B cell (primary cell): ENCODE results near the gene RGS9BP. TPM values are rescaled to one million over a fixed set of nuclear protein-coding genes. Genes with fewer than 3 reads are reported as not detected.

Experiments used
- ATAC-seq: fragments of 200-7000 bp; cut with Tn5 transposase; one replicate; pipeline ENCODE4 v1.10.0; 2021; ENCODE audit warnings: low read depth, mild to moderate bottlenecking, moderate number of reproducible peaks, moderate library complexity
- CTCF ChIA-PET: fragments of 350-600 bp; sonication (Branson Sonifier 250); formaldehyde crosslinking; loops from one replicate; lab custom pipeline; 2021; ENCODE audit warnings: antibody characterized with exemption, inconsistent platforms; lab: Charles Lee
- POLR2A ChIA-PET: fragments of 350-600 bp; sonication (Branson Sonifier 250); formaldehyde crosslinking; loops from one replicate; lab custom pipeline; 2021; ENCODE audit warnings: antibody characterized with exemption; lab: Charles Lee
- DNase-seq: peaks from one replicate; pipeline ENCODE4 v3.0.0; 2013
- H2AFZ ChIP-seq: 2 replicates; pipeline ENCODE4 v1.6.1; 2012; ENCODE audit warnings: mild to moderate bottlenecking, low read depth, low read length; ENCODE audit not compliant: insufficient read depth, poor library complexity, severe bottlenecking
- H3K27ac ChIP-seq, 2 donors: 1 replicate in 1 of 2; 2 replicates in 1 of 2; pipeline ENCODE4 v1.5.1; 2012 to 2013; ENCODE audit warnings: low read length in 2 of 2, mild to moderate bottlenecking in 2 of 2, moderate library complexity in 1 of 2
- H3K27me3 ChIP-seq, 4 experiments: fragments of 200-600 bp in 1 of 4; sonication (generic) in 1 of 4; replicated peaks in 1 of 4; 1 replicate in 2 of 4; 2 replicates in 2 of 4; pipeline versions ENCODE4 v1.6.1 to v1.7.0; 2013 to 2016; ENCODE audit warnings: low read length in 3 of 4, mild to moderate bottlenecking in 2 of 4, mixed read lengths in 1 of 4, moderate library complexity in 1 of 4; ENCODE audit not compliant: insufficient read depth in 4 of 4, control insufficient read depth in 3 of 4; ENCODE audit errors: control extremely low read depth in 1 of 4
- H3K36me3 ChIP-seq, 2 experiments: replicated peaks in 1 of 2; 1 replicate in 1 of 2; 2 replicates in 1 of 2; pipeline versions ENCODE4 v1.6.1 to v1.7.1; 2013; ENCODE audit warnings: low read length in 1 of 2; ENCODE audit not compliant: insufficient read depth in 2 of 2, control insufficient read depth in 1 of 2; ENCODE audit errors: control extremely low read depth in 1 of 2, extremely low read depth in 1 of 2
- H3K4me1 ChIP-seq, 2 donors: fragments of 200-600 bp in 1 of 2; sonication (generic) in 1 of 2; 1 replicate in 1 of 2; 2 replicates in 1 of 2; pipeline versions ENCODE4 v1.5.1 to v1.6.1; 2013 to 2017; ENCODE audit warnings: low read length in 2 of 2; ENCODE audit not compliant: control insufficient read depth in 2 of 2, insufficient read depth in 2 of 2
- H3K4me2 ChIP-seq: replicated peaks from 2 replicates; pipeline ENCODE3; 2012; ENCODE audit warnings: mild to moderate bottlenecking, low read depth, low read length; ENCODE audit not compliant: poor library complexity, severe bottlenecking
- H3K4me3 ChIP-seq, 5 experiments: fragments of 200-600 bp in 1 of 5; sonication (generic) in 1 of 5; 1 replicate in 3 of 5; 2 replicates in 2 of 5; pipeline versions ENCODE4 v1.5.1 to v1.7.0; 2011 to 2016; ENCODE audit warnings: low read length in 4 of 5, mild to moderate bottlenecking in 4 of 5, low read depth in 2 of 5, control low read depth in 1 of 5, moderate library complexity in 1 of 5; ENCODE audit not compliant: insufficient read depth in 1 of 5; ENCODE audit errors: control extremely low read depth in 1 of 5, extremely low read depth in 1 of 5
- H3K79me2 ChIP-seq: fragments of 200-600 bp; sonication (generic); one replicate; pipeline ENCODE4 v1.6.0; 2016; ENCODE audit warnings: low read length; ENCODE audit not compliant: control insufficient read depth, insufficient read depth
- H3K9ac ChIP-seq: fragments of 200-600 bp; sonication (generic); 2 replicates; pipeline ENCODE4 v1.6.1; 2017; ENCODE audit warnings: mild to moderate bottlenecking, low read length, moderate library complexity
- H3K9me3 ChIP-seq, 3 donors: one replicate each; pipeline versions ENCODE4 v1.6.1 to v1.7.1; 2013; ENCODE audit warnings: low read length in 2 of 3; ENCODE audit not compliant: control insufficient read depth in 2 of 3, insufficient read depth in 1 of 3; ENCODE audit errors: control extremely low read depth in 1 of 3
- H4K20me1 ChIP-seq: 2 replicates; pipeline ENCODE4 v1.6.0; 2012; ENCODE audit warnings: mild to moderate bottlenecking, low read length; ENCODE audit not compliant: insufficient read depth, control insufficient read depth, poor library complexity, severe bottlenecking
- H3K27ac Mint-ChIP-seq: one replicate; pipeline ENCODE4 v1.8.0; 2021; ENCODE audit warnings: mixed read lengths
- H3K27me3 Mint-ChIP-seq: one replicate; pipeline ENCODE4 v1.8.0; 2021; ENCODE audit warnings: mixed read lengths
- H3K4me1 Mint-ChIP-seq: one replicate; pipeline ENCODE4 v1.8.0; 2021; ENCODE audit warnings: mixed read lengths
- H3K4me3 Mint-ChIP-seq: one replicate; pipeline ENCODE4 v1.8.0; 2021; ENCODE audit warnings: mixed read lengths
- H3K9me3 Mint-ChIP-seq: one replicate; pipeline ENCODE4 v1.8.0; 2022; ENCODE audit warnings: mixed read lengths; ENCODE audit not compliant: insufficient read depth
- EZH2 ChIP-seq: IDR thresholded peaks from 2 replicates; pipeline ENCODE4 v1.6.1; 2012; ENCODE audit warnings: borderline replicate concordance, low read depth, mild to moderate bottlenecking, moderate library complexity, low read length; ENCODE audit not compliant: insufficient read depth, poor library complexity, severe bottlenecking
- WGBS: methylation state at CpG from one replicate; pipeline ENCODE4 v1.1.5; 2013; ENCODE audit warnings: missing lambda C conversion rate; ENCODE audit not compliant: insufficient coverage; 5-methylcytosine and 5-hydroxymethylcytosine counted together
- intact Hi-C: fragments of 100-400 bp; cut with micrococcal nuclease; formaldehyde crosslinking; loops from one replicate; pipeline ENCODE4 v1.10.0; 2022
- polyA plus RNA-seq: library from polyadenylated mRNA; depleted of rRNA; stranded (reverse); fragments of >200 nt; gene quantifications from 2 replicates; pipeline ENCODE4 v1.2.3, GENCODE V29; 2012
- total RNA-seq, 2 donors: library from RNA; stranded (reverse); fragments of 120-200 nt in 1 of 2; gene quantifications; 1 replicate in 1 of 2; 2 replicates in 1 of 2; pipeline versions ENCODE4 v1.2.3 to v1.2.4, GENCODE V29; 2013 to 2022
- TF ChIP-seq, protein P1 (sequence below): fragments of 200-600 bp; IDR thresholded peaks from one replicate; pipeline ENCODE4 v1.8.0; 2022; ENCODE audit warnings: antibody characterized with exemption, mild to moderate bottlenecking

Gene RGS9BP
- total and polyA plus RNA-seq, 2 donors (not counting 1 experiment from before 2014, with no cell fraction given) = 0.03 to 0.25 TPM

DNA sequence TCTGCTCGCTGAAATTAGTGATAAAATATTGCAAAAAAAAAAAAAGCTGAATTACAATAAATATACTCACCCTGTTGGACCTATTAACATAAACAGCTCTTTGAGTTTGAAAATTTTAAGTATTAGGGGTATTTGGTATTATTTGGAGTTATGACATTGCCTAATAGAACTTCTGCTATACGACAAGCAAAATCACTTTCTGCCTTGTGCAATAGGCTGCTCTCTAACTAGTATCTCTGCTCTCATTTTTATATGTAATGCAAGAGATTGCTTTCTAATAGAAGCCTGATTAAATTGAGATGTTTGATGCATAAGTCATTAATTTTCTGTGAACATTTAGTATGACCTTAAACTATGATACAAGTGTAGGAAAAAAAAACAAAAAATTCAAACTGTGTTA lies 5.3 kb downstream of the RGS9BP start:
- Mint-ChIP-seq H3K27ac (no peak overlapping the region), H3K9me3 (no peaks in the 10 kb centered on the region), H3K4me1 (peaks cover 8% of the 10 kb centered on the region), H3K27me3 (peaks cover 20% of the 10 kb centered on the region), H3K4me3 (no peak overlapping the region)
- peaks cover 0 to 10% (median 0%) of the 10 kb centered on the region in 3 donors for H3K9me3 ChIP-seq
- H3K4me3 ChIP-seq = no peak overlapping the region
- ChIA-PET CTCF (interaction anchor here (1.6 kb wide), 1 partner anchor 10 kb away, joined by 4 read pairs; the partner anchor contains the start of gene NUDT19), POLR2A (no interaction called here)
- H3K27ac ChIP-seq = no peak overlapping the region
- H3K36me3 ChIP-seq = no peaks in the 10 kb centered on the region
- H2AFZ ChIP-seq = no peak overlapping the region
- no peak overlapping the region for H3K9ac ChIP-seq
- DNase-seq = no peak
- no CpG with 5 or more reads among the region's 2 CpGs for WGBS
- TF ChIP-seq, protein P1, sequence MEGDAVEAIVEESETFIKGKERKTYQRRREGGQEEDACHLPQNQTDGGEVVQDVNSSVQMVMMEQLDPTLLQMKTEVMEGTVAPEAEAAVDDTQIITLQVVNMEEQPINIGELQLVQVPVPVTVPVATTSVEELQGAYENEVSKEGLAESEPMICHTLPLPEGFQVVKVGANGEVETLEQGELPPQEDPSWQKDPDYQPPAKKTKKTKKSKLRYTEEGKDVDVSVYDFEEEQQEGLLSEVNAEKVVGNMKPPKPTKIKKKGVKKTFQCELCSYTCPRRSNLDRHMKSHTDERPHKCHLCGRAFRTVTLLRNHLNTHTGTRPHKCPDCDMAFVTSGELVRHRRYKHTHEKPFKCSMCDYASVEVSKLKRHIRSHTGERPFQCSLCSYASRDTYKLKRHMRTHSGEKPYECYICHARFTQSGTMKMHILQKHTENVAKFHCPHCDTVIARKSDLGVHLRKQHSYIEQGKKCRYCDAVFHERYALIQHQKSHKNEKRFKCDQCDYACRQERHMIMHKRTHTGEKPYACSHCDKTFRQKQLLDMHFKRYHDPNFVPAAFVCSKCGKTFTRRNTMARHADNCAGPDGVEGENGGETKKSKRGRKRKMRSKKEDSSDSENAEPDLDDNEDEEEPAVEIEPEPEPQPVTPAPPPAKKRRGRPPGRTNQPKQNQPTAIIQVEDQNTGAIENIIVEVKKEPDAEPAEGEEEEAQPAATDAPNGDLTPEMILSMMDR = no peak
- no peak for TF ChIP-seq EZH2
- intact Hi-C loops = no loop called here
- no peaks in the 10 kb centered on the region for H3K79me2 ChIP-seq
- peaks cover 0 to 29% (median 9%) of the 10 kb centered on the region in 4 experiments for H3K27me3 ChIP-seq
- H4K20me1 ChIP-seq = no peaks in the 10 kb centered on the region
- no peak for ATAC-seq
- no peak overlapping the region for H3K4me2 ChIP-seq
- H3K4me1 ChIP-seq = peaks cover 8 to 15% of the 10 kb centered on the region in 2 donors

DNA sequence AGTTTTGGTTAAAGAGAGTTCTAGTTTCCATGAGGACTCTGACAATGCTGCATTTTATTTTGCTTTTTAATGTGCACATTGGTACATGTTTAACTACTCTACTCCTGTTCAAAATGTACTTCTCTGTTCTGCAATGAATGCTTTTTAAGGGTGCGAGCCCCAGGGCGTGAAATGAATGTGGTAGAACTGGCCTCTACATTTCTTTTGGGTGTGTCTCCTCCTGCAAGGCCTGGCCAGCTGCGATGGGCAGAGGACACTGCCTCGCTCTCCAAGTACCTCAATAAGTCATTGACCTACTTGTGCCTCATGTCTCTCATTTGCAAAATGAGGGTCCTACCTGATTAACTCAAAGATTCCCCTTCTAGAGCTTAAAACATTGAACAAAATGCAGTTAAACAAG lies 6.7 kb downstream of the RGS9BP start:
- peaks cover 0 to 18% (median 5%) of the 10 kb centered on the region in 4 experiments for H3K27me3 ChIP-seq
- intact Hi-C loops = no loop called here
- Mint-ChIP-seq H3K4me1 (peaks cover 4% of the 10 kb centered on the region), H3K9me3 (no peaks in the 10 kb centered on the region), H3K27ac (no peak overlapping the region), H3K27me3 (peaks cover 16% of the 10 kb centered on the region), H3K4me3 (no peak overlapping the region)
- ATAC-seq (no peak), DNase-seq (no peak)
- no peak overlapping the region for H3K4me3 ChIP-seq
- no peak overlapping the region for H3K4me2 ChIP-seq
- no peaks in the 10 kb centered on the region for H3K79me2 ChIP-seq
- CTCF ChIA-PET = no interaction called here
- 90% methylated on average over 3 of the region's 4 CpGs for WGBS
- no peak overlapping the region for H2AFZ ChIP-seq
- H3K4me1 ChIP-seq = peaks cover 0 to 3% of the 10 kb centered on the region in 2 donors
- H3K9ac ChIP-seq = no peak overlapping the region
- TF ChIP-seq, protein P1 = no peak
- TF ChIP-seq EZH2 = no peak
- POLR2A ChIA-PET = interaction anchor here (0.7 kb wide), 1 partner anchor 29 kb away, joined by 6 read pairs; no protein-coding TSS in a partner anchor
- no peak overlapping the region for H3K27ac ChIP-seq
- H3K36me3 ChIP-seq = no peaks in the 10 kb centered on the region
- H3K9me3 ChIP-seq = no peaks in the 10 kb centered on the region
- H4K20me1 ChIP-seq = no peaks in the 10 kb centered on the region
